NT2/D1 (cell line): ENCODE data around the gene AKAP13.

Experiments used
- SUZ12 ChIP-seq: IDR thresholded peaks from 2 replicates; pipeline ENCODE4 v1.6.1; 2011; ENCODE audit not compliant: insufficient read length, insufficient read depth; ENCODE audit errors: extremely low read depth
- YY1 ChIP-seq: IDR thresholded peaks from 2 replicates; pipeline ENCODE4 v1.6.1; 2011; ENCODE audit not compliant: insufficient read length, insufficient read depth
- ZNF274 ChIP-seq: IDR thresholded peaks from 2 replicates; pipeline ENCODE4 v1.6.1; 2011; ENCODE audit warnings: mild to moderate bottlenecking, low read depth, low read length

DNA sequence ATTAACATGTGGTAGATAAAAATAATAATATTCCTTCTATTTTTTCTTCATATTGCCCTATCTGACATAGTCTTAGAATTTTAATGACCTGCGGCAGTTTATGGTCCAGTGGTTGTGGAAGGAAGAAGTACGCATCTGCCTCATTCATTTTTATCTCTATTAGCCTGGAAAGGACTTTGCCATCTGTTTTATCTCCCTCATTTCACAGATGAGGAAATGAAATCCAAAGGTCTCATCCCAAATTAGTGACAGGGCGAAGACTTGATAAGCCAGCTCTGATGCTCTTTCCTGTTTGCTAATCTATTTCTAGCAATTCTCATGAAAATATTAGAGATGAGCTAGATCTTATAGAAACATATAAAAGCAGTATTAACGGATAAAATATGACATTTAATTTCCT, 301.0 kb downstream of the AKAP13 start:
- no peak for TF ChIP-seq YY1
- TF ChIP-seq ZNF274: no peak
- TF ChIP-seq SUZ12: no peak
